ENCODE results near the gene SLC16A8. TPM values are rescaled to one million over a fixed set of nuclear protein-coding genes. Genes with fewer than 3 reads are reported as not detected.

Gene SLC16A8
- total RNA-seq, 2 experiments from 2014 or later, result not detected

DNA sequence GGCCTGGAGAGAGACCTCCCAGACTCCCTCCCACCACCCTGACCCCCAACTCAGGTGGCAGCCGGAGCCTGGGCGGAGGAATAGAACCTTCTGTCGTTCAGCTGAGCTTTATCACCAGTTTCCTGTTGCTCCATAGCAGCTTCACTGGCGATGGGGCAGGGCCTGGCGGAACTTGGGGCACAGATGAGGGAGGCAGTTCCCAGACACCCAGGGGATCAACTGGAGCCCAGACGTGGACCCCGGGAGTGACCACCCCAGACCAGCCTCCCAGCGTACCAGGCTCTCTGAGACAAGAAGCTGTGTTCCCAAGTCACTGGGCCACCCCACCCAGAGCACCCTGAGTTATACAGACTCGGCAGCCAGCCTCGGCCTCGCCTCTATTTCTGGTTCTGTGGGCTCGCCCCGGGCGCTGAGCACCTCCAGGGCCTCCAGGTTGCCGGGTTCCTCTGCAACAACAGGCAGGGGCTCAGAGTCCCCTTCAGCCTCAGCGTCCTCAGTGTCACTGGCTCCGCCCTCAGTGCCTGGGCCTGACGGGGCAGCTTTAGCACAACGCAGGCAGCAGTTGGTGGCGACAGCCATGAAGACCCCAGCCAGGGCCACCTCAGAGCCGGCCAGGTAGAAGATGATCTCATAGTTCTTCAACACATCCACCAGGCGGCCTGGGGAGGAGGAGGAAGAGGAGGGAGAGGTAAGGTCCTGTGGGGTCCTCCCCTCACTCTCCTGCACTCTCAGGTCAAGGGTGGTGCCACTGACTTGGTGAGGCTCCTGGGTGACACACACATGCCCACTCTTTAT is 5.7 kb downstream of the SLC16A8 start:
- Histone ChIP-seq H3K4me3 (ENCODE audit: low read length) (no peak overlapping the region), H3K27me3 (ENCODE audit: control insufficient read depth in 1 of 2, insufficient read depth in 2 of 2, low read length in 2 of 2) (peaks cover 16 to 29% of the 10 kb centered on the region in 2 experiments), H3K9me3 (ENCODE audit: control insufficient read depth in 1 of 2, insufficient read depth in 1 of 2, low read length in 2 of 2) (peaks cover 0 to 17% of the 10 kb centered on the region in 2 experiments), H3K27ac (ENCODE audit: low read depth in 1 of 2, low read length in 2 of 2) (no peak overlapping the region), H3K36me3 (ENCODE audit: insufficient read depth, low read length) (peaks cover 21% of the 10 kb centered on the region), H3K4me1 (ENCODE audit: insufficient read depth, low read length) (peaks cover 13% of the 10 kb centered on the region)
- H3K36me3 Mint-ChIP-seq (ENCODE audit: low read depth), result peaks cover 9% of the 10 kb centered on the region
- intact Hi-C loops (cut with DNase I, micrococcal nuclease), result no loop called here
- H3K4me1 Mint-ChIP-seq (ENCODE audit: low read depth), result peaks cover 3% of the 10 kb centered on the region
- ChIA-PET POLR2A (no interaction called here), CTCF (no interaction called here)
- H3K4me3 Mint-ChIP-seq, result no peak overlapping the region
- no peak for DNase-seq
- no peaks in the 10 kb centered on the region for H3K9me3 Mint-ChIP-seq
- TF ChIP-seq CTCF (IDR thresholded peaks at IDR 0.05), result no peak
- ATAC-seq (ENCODE audit: poor library complexity), result no peak
- H3K27ac Mint-ChIP-seq, result no peak overlapping the region
- peaks cover 19% of the 10 kb centered on the region for H3K27me3 Mint-ChIP-seq

- no peak for TF ChIP-seq CTCF (IDR thresholded peaks at IDR 0.05)
- H3K27ac ChIP-seq (ENCODE audit: low read depth in 1 of 2, low read length in 2 of 2), result no peak overlapping the region
- peaks cover 15% of the 10 kb centered on the region for H3K36me3 Mint-ChIP-seq (ENCODE audit: low read depth)
- H3K4me3 Mint-ChIP-seq, result no peak overlapping the region
- peaks cover 27% of the 10 kb centered on the region for H3K36me3 ChIP-seq (ENCODE audit: insufficient read depth, low read length)
- no peaks in the 10 kb centered on the region for H3K9me3 Mint-ChIP-seq
- H3K4me1 Mint-ChIP-seq (ENCODE audit: low read depth), result peaks cover 3% of the 10 kb centered on the region
- no peak overlapping the region for H3K27ac Mint-ChIP-seq
- peaks cover 11 to 22% of the 10 kb centered on the region in 2 experiments for H3K27me3 ChIP-seq (ENCODE audit: control insufficient read depth in 1 of 2, insufficient read depth in 2 of 2, low read length in 2 of 2)
- H3K4me3 ChIP-seq (ENCODE audit: low read length), result no peak overlapping the region
- intact Hi-C loops (cut with DNase I, micrococcal nuclease), result no loop called here
- ChIA-PET POLR2A (no interaction called here), CTCF (no interaction called here)
- H3K4me1 ChIP-seq (ENCODE audit: insufficient read depth, low read length), result peaks cover 12% of the 10 kb centered on the region
- ATAC-seq (ENCODE audit: poor library complexity) (no peak), DNase-seq (no peak)
- peaks cover 0 to 16% of the 10 kb centered on the region in 2 experiments for H3K9me3 ChIP-seq (ENCODE audit: control insufficient read depth in 1 of 2, insufficient read depth in 1 of 2, low read length in 2 of 2)
- peaks cover 16% of the 10 kb centered on the region for H3K27me3 Mint-ChIP-seq
These were observed 6.4 kb downstream of the SLC16A8 start for GRCh38 chr22:38077595-38077994.

DNA sequence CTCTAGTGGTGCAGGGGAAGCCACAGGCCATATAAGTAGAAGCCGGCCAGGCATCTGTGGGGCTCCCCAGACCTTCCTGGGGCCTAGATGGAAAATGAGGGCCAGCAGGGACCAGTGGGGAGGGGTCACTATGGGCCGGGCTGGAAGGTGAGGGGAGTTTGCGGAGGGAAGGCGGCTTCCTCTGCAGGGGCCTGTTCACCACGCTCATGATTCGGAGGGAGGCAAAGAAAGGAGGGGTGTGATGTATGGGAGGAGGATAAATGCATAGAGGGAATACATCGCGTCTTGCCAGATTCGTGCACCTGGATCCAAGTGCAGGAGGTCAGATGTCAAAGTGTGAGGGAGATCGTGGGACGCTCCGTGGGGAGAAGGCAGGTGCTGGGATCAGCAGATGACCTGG is 6.9 kb downstream of the SLC16A8 start:
- H3K4me3 ChIP-seq (ENCODE audit: low read length), result no peak overlapping the region
- intact Hi-C loops (cut with DNase I, micrococcal nuclease), result no loop called here

More for the DNA sequence above, 6.9 kb downstream of the SLC16A8 start:
- ATAC-seq (ENCODE audit: poor library complexity) (no peak), DNase-seq (no peak)
- H3K4me1 Mint-ChIP-seq (ENCODE audit: low read depth), result peaks cover 3% of the 10 kb centered on the region
- H3K4me1 ChIP-seq (ENCODE audit: insufficient read depth, low read length), result peaks cover 7% of the 10 kb centered on the region
- ChIA-PET CTCF (no interaction called here), POLR2A (no interaction called here)
- no peak overlapping the region for H3K27ac ChIP-seq (ENCODE audit: low read depth in 1 of 2, low read length in 2 of 2)
- H3K36me3 Mint-ChIP-seq (ENCODE audit: low read depth), result peaks cover 20% of the 10 kb centered on the region
- H3K36me3 ChIP-seq (ENCODE audit: insufficient read depth, low read length), result peaks cover 32% of the 10 kb centered on the region
- TF ChIP-seq CTCF (IDR thresholded peaks at IDR 0.05), result no peak
- peaks cover 0 to 12% of the 10 kb centered on the region in 2 experiments for H3K9me3 ChIP-seq (ENCODE audit: control insufficient read depth in 1 of 2, insufficient read depth in 1 of 2, low read length in 2 of 2)
- H3K4me3 Mint-ChIP-seq, result no peak overlapping the region
- H3K27ac Mint-ChIP-seq, result no peak overlapping the region
- peaks cover 15% of the 10 kb centered on the region for H3K27me3 Mint-ChIP-seq
- peaks cover 6 to 17% of the 10 kb centered on the region in 2 experiments for H3K27me3 ChIP-seq (ENCODE audit: control insufficient read depth in 1 of 2, insufficient read depth in 2 of 2, low read length in 2 of 2)
- H3K9me3 Mint-ChIP-seq, result no peaks in the 10 kb centered on the region
